Measurements from ENCODE around the gene CFAP206.

DNA sequence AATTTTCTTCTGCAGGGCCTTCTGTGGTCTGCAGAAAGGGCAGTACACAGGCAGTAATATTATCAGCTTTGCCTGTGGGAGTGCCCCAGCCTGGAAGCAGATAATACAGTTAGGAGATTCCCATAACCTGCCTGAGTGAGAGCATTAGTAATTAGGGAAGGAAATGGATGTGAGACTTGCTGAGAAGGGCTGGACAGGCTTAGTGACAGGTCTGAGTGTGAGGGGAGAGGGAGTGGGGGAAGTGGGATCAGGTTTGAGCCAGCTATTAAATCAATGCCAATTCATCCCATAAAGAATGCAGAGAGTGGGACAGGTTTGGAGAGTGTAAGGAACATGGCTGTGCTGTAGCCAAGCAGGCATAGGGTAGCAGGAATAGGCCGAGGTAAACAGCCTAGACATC is 10.1 kb upstream of the CFAP206 start:
- TF ChIP-seq ZNF837 (tag by site-specific recombination; IDR thresholded peaks at IDR 0.05) (no peak), ZNF529 (tag by site-specific recombination; IDR thresholded peaks at IDR 0.05; ENCODE audit: insufficient replicate concordance) (no peak), MEIS1 (CRISPR knock-in tag; IDR thresholded peaks at IDR 0.05; ENCODE audit: borderline replicate concordance) (no peak), ZBTB7A (tag by site-specific recombination; IDR thresholded peaks at IDR 0.05; ENCODE audit: low read depth) (no peak), ZNF311 (tag by site-specific recombination; IDR thresholded peaks at IDR 0.05; ENCODE audit: borderline replicate concordance) (no peak), ZSCAN30 (tag by site-specific recombination; IDR thresholded peaks at IDR 0.05) (no peak), BCL11A (tag by site-specific recombination; IDR thresholded peaks at IDR 0.05; ENCODE audit: low read depth) (no peak), ZNF558 (tag by site-specific recombination; IDR thresholded peaks at IDR 0.05) (no peak), ZNF274 (IDR thresholded peaks at IDR 0.05; ENCODE audit: low read length) (no peak), ZNF274 (tag by site-specific recombination; IDR thresholded peaks at IDR 0.05; ENCODE audit: borderline replicate concordance) (no peak)
- TF ChIP-seq, protein P1, sequence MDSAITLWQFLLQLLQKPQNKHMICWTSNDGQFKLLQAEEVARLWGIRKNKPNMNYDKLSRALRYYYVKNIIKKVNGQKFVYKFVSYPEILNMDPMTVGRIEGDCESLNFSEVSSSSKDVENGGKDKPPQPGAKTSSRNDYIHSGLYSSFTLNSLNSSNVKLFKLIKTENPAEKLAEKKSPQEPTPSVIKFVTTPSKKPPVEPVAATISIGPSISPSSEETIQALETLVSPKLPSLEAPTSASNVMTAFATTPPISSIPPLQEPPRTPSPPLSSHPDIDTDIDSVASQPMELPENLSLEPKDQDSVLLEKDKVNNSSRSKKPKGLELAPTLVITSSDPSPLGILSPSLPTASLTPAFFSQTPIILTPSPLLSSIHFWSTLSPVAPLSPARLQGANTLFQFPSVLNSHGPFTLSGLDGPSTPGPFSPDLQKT (IDR thresholded peaks at IDR 0.05; ENCODE audit: borderline replicate concordance, low read depth, low read length) = no peak
- TF ChIP-seq, protein P2, sequence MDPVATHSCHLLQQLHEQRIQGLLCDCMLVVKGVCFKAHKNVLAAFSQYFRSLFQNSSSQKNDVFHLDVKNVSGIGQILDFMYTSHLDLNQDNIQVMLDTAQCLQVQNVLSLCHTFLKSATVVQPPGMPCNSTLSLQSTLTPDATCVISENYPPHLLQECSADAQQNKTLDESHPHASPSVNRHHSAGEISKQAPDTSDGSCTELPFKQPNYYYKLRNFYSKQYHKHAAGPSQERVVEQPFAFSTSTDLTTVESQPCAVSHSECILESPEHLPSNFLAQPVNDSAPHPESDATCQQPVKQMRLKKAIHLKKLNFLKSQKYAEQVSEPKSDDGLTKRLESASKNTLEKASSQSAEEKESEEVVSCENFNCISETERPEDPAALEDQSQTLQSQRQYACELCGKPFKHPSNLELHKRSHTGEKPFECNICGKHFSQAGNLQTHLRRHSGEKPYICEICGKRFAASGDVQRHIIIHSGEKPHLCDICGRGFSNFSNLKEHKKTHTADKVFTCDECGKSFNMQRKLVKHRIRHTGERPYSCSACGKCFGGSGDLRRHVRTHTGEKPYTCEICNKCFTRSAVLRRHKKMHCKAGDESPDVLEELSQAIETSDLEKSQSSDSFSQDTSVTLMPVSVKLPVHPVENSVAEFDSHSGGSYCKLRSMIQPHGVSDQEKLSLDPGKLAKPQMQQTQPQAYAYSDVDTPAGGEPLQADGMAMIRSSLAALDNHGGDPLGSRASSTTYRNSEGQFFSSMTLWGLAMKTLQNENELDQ (tag by site-specific recombination; IDR thresholded peaks at IDR 0.05; ENCODE audit: low read depth) = no peak
- TF ChIP-seq, protein P3, sequence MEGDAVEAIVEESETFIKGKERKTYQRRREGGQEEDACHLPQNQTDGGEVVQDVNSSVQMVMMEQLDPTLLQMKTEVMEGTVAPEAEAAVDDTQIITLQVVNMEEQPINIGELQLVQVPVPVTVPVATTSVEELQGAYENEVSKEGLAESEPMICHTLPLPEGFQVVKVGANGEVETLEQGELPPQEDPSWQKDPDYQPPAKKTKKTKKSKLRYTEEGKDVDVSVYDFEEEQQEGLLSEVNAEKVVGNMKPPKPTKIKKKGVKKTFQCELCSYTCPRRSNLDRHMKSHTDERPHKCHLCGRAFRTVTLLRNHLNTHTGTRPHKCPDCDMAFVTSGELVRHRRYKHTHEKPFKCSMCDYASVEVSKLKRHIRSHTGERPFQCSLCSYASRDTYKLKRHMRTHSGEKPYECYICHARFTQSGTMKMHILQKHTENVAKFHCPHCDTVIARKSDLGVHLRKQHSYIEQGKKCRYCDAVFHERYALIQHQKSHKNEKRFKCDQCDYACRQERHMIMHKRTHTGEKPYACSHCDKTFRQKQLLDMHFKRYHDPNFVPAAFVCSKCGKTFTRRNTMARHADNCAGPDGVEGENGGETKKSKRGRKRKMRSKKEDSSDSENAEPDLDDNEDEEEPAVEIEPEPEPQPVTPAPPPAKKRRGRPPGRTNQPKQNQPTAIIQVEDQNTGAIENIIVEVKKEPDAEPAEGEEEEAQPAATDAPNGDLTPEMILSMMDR (tag by site-specific recombination; IDR thresholded peaks at IDR 0.05) = no peak
- TF ChIP-seq, protein P4, sequence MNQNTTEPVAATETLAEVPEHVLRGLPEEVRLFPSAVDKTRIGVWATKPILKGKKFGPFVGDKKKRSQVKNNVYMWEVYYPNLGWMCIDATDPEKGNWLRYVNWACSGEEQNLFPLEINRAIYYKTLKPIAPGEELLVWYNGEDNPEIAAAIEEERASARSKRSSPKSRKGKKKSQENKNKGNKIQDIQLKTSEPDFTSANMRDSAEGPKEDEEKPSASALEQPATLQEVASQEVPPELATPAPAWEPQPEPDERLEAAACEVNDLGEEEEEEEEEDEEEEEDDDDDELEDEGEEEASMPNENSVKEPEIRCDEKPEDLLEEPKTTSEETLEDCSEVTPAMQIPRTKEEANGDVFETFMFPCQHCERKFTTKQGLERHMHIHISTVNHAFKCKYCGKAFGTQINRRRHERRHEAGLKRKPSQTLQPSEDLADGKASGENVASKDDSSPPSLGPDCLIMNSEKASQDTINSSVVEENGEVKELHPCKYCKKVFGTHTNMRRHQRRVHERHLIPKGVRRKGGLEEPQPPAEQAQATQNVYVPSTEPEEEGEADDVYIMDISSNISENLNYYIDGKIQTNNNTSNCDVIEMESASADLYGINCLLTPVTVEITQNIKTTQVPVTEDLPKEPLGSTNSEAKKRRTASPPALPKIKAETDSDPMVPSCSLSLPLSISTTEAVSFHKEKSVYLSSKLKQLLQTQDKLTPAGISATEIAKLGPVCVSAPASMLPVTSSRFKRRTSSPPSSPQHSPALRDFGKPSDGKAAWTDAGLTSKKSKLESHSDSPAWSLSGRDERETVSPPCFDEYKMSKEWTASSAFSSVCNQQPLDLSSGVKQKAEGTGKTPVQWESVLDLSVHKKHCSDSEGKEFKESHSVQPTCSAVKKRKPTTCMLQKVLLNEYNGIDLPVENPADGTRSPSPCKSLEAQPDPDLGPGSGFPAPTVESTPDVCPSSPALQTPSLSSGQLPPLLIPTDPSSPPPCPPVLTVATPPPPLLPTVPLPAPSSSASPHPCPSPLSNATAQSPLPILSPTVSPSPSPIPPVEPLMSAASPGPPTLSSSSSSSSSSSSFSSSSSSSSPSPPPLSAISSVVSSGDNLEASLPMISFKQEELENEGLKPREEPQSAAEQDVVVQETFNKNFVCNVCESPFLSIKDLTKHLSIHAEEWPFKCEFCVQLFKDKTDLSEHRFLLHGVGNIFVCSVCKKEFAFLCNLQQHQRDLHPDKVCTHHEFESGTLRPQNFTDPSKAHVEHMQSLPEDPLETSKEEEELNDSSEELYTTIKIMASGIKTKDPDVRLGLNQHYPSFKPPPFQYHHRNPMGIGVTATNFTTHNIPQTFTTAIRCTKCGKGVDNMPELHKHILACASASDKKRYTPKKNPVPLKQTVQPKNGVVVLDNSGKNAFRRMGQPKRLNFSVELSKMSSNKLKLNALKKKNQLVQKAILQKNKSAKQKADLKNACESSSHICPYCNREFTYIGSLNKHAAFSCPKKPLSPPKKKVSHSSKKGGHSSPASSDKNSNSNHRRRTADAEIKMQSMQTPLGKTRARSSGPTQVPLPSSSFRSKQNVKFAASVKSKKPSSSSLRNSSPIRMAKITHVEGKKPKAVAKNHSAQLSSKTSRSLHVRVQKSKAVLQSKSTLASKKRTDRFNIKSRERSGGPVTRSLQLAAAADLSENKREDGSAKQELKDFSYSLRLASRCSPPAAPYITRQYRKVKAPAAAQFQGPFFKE (tag by site-specific recombination; IDR thresholded peaks at IDR 0.05; ENCODE audit: borderline replicate concordance) = no peak

Data from HEK293 (cell line).